Left renal cortex interstitium (tissue), 4 donors: ENCODE data around the gene WDFY2. TPM values are rescaled to one million over a fixed set of nuclear protein-coding genes. Genes with fewer than 3 reads are reported as not detected.
"Not testable (repeated sequence)": the region's sequence is repeated elsewhere in the genome, so short reads cannot be mapped to it uniquely, and the experiment has no call there.

Source experiments
- DNase-seq, 4 donors: peaks; one replicate each; pipeline ENCODE4 v3.0.0-alpha.2; 2013; ENCODE audit warnings: low read depth in 4 of 4, low spot score in 2 of 4, missing footprints in 1 of 4
- polyA plus RNA-seq, 4 donors: library from polyadenylated mRNA; unstranded; fragments of 120-200 nt; gene quantifications; one replicate each; pipeline ENCODE4 v1.2.1, GENCODE V29; 2013; ENCODE audit not compliant: insufficient read length in 4 of 4

The WDFY2 gene
- 10 to 100 TPM; 10.7 to 20.4 (median 14.9) TPM for polyA plus RNA-seq

- DNase-seq: peak; percentile 99 to 100 (median 100)
Observed at GRCh38 chr13:51583875-51584730, at the start of gene WDFY2. Gene WDFY2 (plus strand): TSS chr13:51584462. CDS start chr13:51584688, 226 bp downstream.

GRCh38 chr13:51538591-51539179 lies 45.6 kb upstream of the WDFY2 start:
- no peak for DNase-seq

GRCh38 chr13:51539887-51540286 lies 44.4 kb upstream of the WDFY2 start:
- DNase-seq: no peak

GRCh38 chr13:51541037-51541436 lies 43.2 kb upstream of the WDFY2 start:
- DNase-seq: no peak

GRCh38 chr13:51541809-51542258 lies 42.4 kb upstream of the WDFY2 start:
- DNase-seq: no peak

- DNase-seq: no peak
Observed at GRCh38 chr13:51542346-51543242, 41.7 kb upstream of the WDFY2 start.

GRCh38 chr13:51545446-51545845 lies 38.8 kb upstream of the WDFY2 start:
- not testable (repeated sequence) for DNase-seq

- DNase-seq: no peak
Observed at GRCh38 chr13:51547425-51548176, 36.7 kb upstream of the WDFY2 start.

- no peak for DNase-seq
Observed at GRCh38 chr13:51549050-51549449, 35.2 kb upstream of the WDFY2 start.

- DNase-seq: no peak
Observed at GRCh38 chr13:51549593-51549992, 34.7 kb upstream of the WDFY2 start.

- no peak for DNase-seq
Observed at GRCh38 chr13:51550151-51550550, 34.1 kb upstream of the WDFY2 start.

GRCh38 chr13:51551416-51551815 lies 32.8 kb upstream of the WDFY2 start:
- DNase-seq: no peak

GRCh38 chr13:51552027-51552426 lies 32.2 kb upstream of the WDFY2 start:
- no peak for DNase-seq

- DNase-seq: no peak
Observed at GRCh38 chr13:51553531-51553930, 30.7 kb upstream of the WDFY2 start.

GRCh38 chr13:51556740-51557139 lies 27.5 kb upstream of the WDFY2 start:
- no peak for DNase-seq

- no peak for DNase-seq
Observed at GRCh38 chr13:51557438-51557837, 26.8 kb upstream of the WDFY2 start.

- no peak for DNase-seq
Observed at GRCh38 chr13:51557875-51558612, 26.2 kb upstream of the WDFY2 start.

- no peak for DNase-seq
Observed at GRCh38 chr13:51559946-51560735, 24.1 kb upstream of the WDFY2 start.
